ENCODE measurements around the gene SV2C.

The SV2C gene

GRCh38 chr5:76175821-76176403 lies 92.7 kb downstream of the SV2C start:
- Histone ChIP-seq H3K27ac (ENCODE audit: low read depth, low read length) (no peak overlapping the region), H3K9ac (ENCODE audit: low read length in 5 of 5) (no peak overlapping the region), H3K36me3 (ENCODE audit: control insufficient read depth in 5 of 5, insufficient read depth in 5 of 5, low read length in 5 of 5) (no peaks in the 10 kb centered on the region), H3K4me3 (ENCODE audit: low read depth in 1 of 5, low read length in 5 of 5) (no peak overlapping the region), H3K9me3 (ENCODE audit: control insufficient read depth in 5 of 5, low read length in 5 of 5) (no peaks in the 10 kb centered on the region), H3K4me1 (ENCODE audit: control insufficient read depth in 5 of 5, insufficient read depth in 5 of 5, low read length in 5 of 5) (no peaks in the 10 kb centered on the region), H3K27me3 (ENCODE audit: control insufficient read depth in 5 of 5, insufficient read depth in 4 of 5, low read length in 5 of 5) (no peaks in the 10 kb centered on the region)

GRCh38 chr5:76177978-76178377 lies 94.8 kb downstream of the SV2C start:
- H3K9ac ChIP-seq (ENCODE audit: low read length in 5 of 5), result no peak overlapping the region
- H3K4me3 ChIP-seq (ENCODE audit: low read depth in 1 of 5, low read length in 5 of 5), result no peak overlapping the region
- H3K27me3 ChIP-seq (ENCODE audit: control insufficient read depth in 5 of 5, insufficient read depth in 4 of 5, low read length in 5 of 5), result no peaks in the 10 kb centered on the region
- no peaks in the 10 kb centered on the region for H3K36me3 ChIP-seq (ENCODE audit: control insufficient read depth in 5 of 5, insufficient read depth in 5 of 5, low read length in 5 of 5)
- no peaks in the 10 kb centered on the region for H3K9me3 ChIP-seq (ENCODE audit: control insufficient read depth in 5 of 5, low read length in 5 of 5)
- no peaks in the 10 kb centered on the region for H3K4me1 ChIP-seq (ENCODE audit: control insufficient read depth in 5 of 5, insufficient read depth in 5 of 5, low read length in 5 of 5)
- H3K27ac ChIP-seq (ENCODE audit: low read depth, low read length), result no peak overlapping the region

- H3K36me3 ChIP-seq (ENCODE audit: control insufficient read depth in 5 of 5, insufficient read depth in 5 of 5, low read length in 5 of 5), result no peaks in the 10 kb centered on the region
- no peaks in the 10 kb centered on the region for H3K4me1 ChIP-seq (ENCODE audit: control insufficient read depth in 5 of 5, insufficient read depth in 5 of 5, low read length in 5 of 5)
- H3K27me3 ChIP-seq (ENCODE audit: control insufficient read depth in 5 of 5, insufficient read depth in 4 of 5, low read length in 5 of 5), result no peaks in the 10 kb centered on the region
Measured at GRCh38 chr5:76178913-76179312, 95.7 kb downstream of the SV2C start.

DNA sequence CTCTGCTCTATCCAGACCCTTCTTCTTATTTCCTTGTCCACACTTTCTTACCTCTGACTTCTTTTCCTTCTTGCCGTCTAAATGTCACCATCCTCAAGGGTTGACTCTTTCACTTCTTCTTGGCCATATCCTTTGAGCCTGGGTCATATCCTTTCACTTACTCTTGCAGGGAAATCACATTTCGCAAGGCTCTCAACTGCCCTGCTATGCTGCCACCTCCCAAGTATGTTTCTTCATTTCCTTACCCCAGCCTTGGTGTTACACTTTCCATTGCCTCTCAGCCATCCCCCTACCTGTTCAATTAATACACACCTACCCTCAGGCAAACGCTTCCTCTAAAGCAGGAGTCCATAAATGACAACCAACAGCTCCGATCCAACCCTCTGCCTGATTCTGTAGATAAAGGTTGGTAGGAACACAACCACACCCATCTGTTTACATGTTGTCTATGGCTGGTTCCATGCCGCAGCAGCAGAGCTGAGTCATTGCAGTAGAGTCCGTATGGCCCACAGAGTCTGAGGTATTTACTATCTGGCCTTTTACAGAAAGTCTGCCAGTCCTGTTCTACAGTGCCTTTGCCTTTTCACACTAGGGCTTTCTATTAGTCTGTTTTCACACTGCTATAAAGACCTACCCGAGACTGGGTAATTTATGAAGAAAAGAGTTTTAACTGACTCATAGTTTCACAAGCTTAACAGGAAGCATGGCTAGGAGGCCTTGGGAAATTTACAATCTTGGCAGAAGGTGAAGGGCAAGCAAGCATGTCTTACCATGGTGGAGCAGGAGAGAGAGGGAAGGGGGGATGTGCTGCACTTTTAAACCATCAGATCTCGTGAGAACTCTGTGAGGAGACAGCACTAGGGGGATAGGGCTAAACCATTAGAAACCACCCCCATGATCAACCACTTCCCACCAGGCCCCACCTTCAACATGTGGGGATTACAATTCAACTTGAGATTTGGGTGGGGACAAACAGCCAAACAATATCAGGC lies 97.9 kb downstream of the SV2C start:
- Histone ChIP-seq H3K36me3 (ENCODE audit: control insufficient read depth in 5 of 5, insufficient read depth in 5 of 5, low read length in 5 of 5) (no peaks in the 10 kb centered on the region), H3K27ac (ENCODE audit: low read depth, low read length) (no peak overlapping the region), H3K4me3 (ENCODE audit: low read depth in 1 of 5, low read length in 5 of 5) (no peak overlapping the region), H3K9me3 (ENCODE audit: control insufficient read depth in 5 of 5, low read length in 5 of 5) (peaks cover 0 to 4% (median 0%) of the 10 kb centered on the region in 5 donors), H3K9ac (ENCODE audit: low read length in 5 of 5) (no peak overlapping the region), H3K27me3 (ENCODE audit: control insufficient read depth in 5 of 5, insufficient read depth in 4 of 5, low read length in 5 of 5) (no peaks in the 10 kb centered on the region), H3K4me1 (ENCODE audit: control insufficient read depth in 5 of 5, insufficient read depth in 5 of 5, low read length in 5 of 5) (no peaks in the 10 kb centered on the region)

More at GRCh38 chr5:76178913-76179312, 95.7 kb downstream of the SV2C start:
- H3K4me3 ChIP-seq (ENCODE audit: low read depth in 1 of 5, low read length in 5 of 5), result no peak overlapping the region
- H3K9ac ChIP-seq (ENCODE audit: low read length in 5 of 5), result no peak overlapping the region
- no peak overlapping the region for H3K27ac ChIP-seq (ENCODE audit: low read depth, low read length)
- no peaks in the 10 kb centered on the region for H3K9me3 ChIP-seq (ENCODE audit: control insufficient read depth in 5 of 5, low read length in 5 of 5)

DNA sequence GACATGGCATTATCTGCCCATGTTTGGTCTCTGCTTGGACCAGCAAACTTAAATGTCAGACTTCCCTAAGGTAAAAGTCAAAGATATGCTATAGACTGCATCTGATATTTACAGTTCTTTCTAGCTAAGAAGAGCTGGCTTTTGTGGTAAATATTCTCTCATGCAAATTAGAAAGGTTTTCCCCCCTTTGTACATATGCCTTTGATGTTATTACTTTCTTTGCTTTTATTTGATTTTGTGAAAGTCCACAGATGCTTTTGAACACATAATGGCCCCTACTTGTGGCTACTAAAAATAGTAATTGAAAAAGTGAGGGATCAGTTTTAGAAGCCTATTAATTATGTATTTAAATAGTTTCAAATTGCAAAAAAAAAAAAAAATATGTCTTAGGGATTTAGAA lies 104.2 kb downstream of the SV2C start:
- Histone ChIP-seq H3K9ac (ENCODE audit: low read length in 5 of 5) (no peak overlapping the region), H3K4me3 (ENCODE audit: low read depth in 1 of 5, low read length in 5 of 5) (no peak overlapping the region), H3K9me3 (ENCODE audit: control insufficient read depth in 5 of 5, low read length in 5 of 5) (peaks cover 0 to 4% (median 0%) of the 10 kb centered on the region in 5 donors), H3K27ac (ENCODE audit: low read depth, low read length) (no peak overlapping the region), H3K36me3 (ENCODE audit: control insufficient read depth in 5 of 5, insufficient read depth in 5 of 5, low read length in 5 of 5) (no peaks in the 10 kb centered on the region), H3K4me1 (ENCODE audit: control insufficient read depth in 5 of 5, insufficient read depth in 5 of 5, low read length in 5 of 5) (no peaks in the 10 kb centered on the region), H3K27me3 (ENCODE audit: control insufficient read depth in 5 of 5, insufficient read depth in 4 of 5, low read length in 5 of 5) (no peaks in the 10 kb centered on the region)

- Histone ChIP-seq H3K27ac (ENCODE audit: low read depth, low read length) (no peak overlapping the region), H3K4me1 (ENCODE audit: control insufficient read depth in 5 of 5, insufficient read depth in 5 of 5, low read length in 5 of 5) (no peaks in the 10 kb centered on the region), H3K4me3 (ENCODE audit: low read depth in 1 of 5, low read length in 5 of 5) (no peak overlapping the region), H3K9me3 (ENCODE audit: control insufficient read depth in 5 of 5, low read length in 5 of 5) (peaks cover 0 to under 1% (median 0%) of the 10 kb centered on the region in 5 donors), H3K36me3 (ENCODE audit: control insufficient read depth in 5 of 5, insufficient read depth in 5 of 5, low read length in 5 of 5) (no peaks in the 10 kb centered on the region), H3K27me3 (ENCODE audit: control insufficient read depth in 5 of 5, insufficient read depth in 4 of 5, low read length in 5 of 5) (peaks cover 0 to 5% (median 0%) of the 10 kb centered on the region in 5 donors), H3K9ac (ENCODE audit: low read length in 5 of 5) (no peak overlapping the region)
Measured at GRCh38 chr5:76190356-76190755, 107.2 kb downstream of the SV2C start.

- Histone ChIP-seq H3K27me3 (ENCODE audit: control insufficient read depth in 5 of 5, insufficient read depth in 4 of 5, low read length in 5 of 5) (peaks cover 0 to 5% (median 0%) of the 10 kb centered on the region in 5 donors), H3K4me3 (ENCODE audit: low read depth in 1 of 5, low read length in 5 of 5) (no peak overlapping the region), H3K27ac (ENCODE audit: low read depth, low read length) (no peak overlapping the region)
Measured at GRCh38 chr5:76192837-76193236, 109.7 kb downstream of the SV2C start.

GRCh38 chr5:76193635-76194034 lies 110.5 kb downstream of the SV2C start:
- Histone ChIP-seq H3K27me3 (ENCODE audit: control insufficient read depth in 5 of 5, insufficient read depth in 4 of 5, low read length in 5 of 5) (peaks cover 0 to 5% (median 0%) of the 10 kb centered on the region in 5 donors), H3K9me3 (ENCODE audit: control insufficient read depth in 5 of 5, low read length in 5 of 5) (no peaks in the 10 kb centered on the region), H3K4me3 (ENCODE audit: low read depth in 1 of 5, low read length in 5 of 5) (no peak overlapping the region), H3K4me1 (ENCODE audit: control insufficient read depth in 5 of 5, insufficient read depth in 5 of 5, low read length in 5 of 5) (no peaks in the 10 kb centered on the region), H3K9ac (ENCODE audit: low read length in 5 of 5) (no peak overlapping the region), H3K36me3 (ENCODE audit: control insufficient read depth in 5 of 5, insufficient read depth in 5 of 5, low read length in 5 of 5) (no peaks in the 10 kb centered on the region), H3K27ac (ENCODE audit: low read depth, low read length) (no peak overlapping the region)

More at GRCh38 chr5:76192837-76193236, 109.7 kb downstream of the SV2C start:
- no peaks in the 10 kb centered on the region for H3K36me3 ChIP-seq (ENCODE audit: control insufficient read depth in 5 of 5, insufficient read depth in 5 of 5, low read length in 5 of 5)
- H3K9ac ChIP-seq (ENCODE audit: low read length in 5 of 5), result no peak overlapping the region
- no peaks in the 10 kb centered on the region for H3K4me1 ChIP-seq (ENCODE audit: control insufficient read depth in 5 of 5, insufficient read depth in 5 of 5, low read length in 5 of 5)
- H3K9me3 ChIP-seq (ENCODE audit: control insufficient read depth in 5 of 5, low read length in 5 of 5), result no peaks in the 10 kb centered on the region

- H3K9me3 ChIP-seq (ENCODE audit: control insufficient read depth in 5 of 5, low read length in 5 of 5), result no peaks in the 10 kb centered on the region
- H3K27ac ChIP-seq (ENCODE audit: low read depth, low read length), result no peak overlapping the region
- no peak overlapping the region for H3K4me3 ChIP-seq (ENCODE audit: low read depth in 1 of 5, low read length in 5 of 5)
- H3K27me3 ChIP-seq (ENCODE audit: control insufficient read depth in 5 of 5, insufficient read depth in 4 of 5, low read length in 5 of 5), result peaks cover 0 to 5% (median 0%) of the 10 kb centered on the region in 5 donors
- H3K36me3 ChIP-seq (ENCODE audit: control insufficient read depth in 5 of 5, insufficient read depth in 5 of 5, low read length in 5 of 5), result no peaks in the 10 kb centered on the region
- no peak overlapping the region for H3K9ac ChIP-seq (ENCODE audit: low read length in 5 of 5)
- no peaks in the 10 kb centered on the region for H3K4me1 ChIP-seq (ENCODE audit: control insufficient read depth in 5 of 5, insufficient read depth in 5 of 5, low read length in 5 of 5)
Measured at GRCh38 chr5:76194340-76194739, 111.2 kb downstream of the SV2C start.

DNA sequence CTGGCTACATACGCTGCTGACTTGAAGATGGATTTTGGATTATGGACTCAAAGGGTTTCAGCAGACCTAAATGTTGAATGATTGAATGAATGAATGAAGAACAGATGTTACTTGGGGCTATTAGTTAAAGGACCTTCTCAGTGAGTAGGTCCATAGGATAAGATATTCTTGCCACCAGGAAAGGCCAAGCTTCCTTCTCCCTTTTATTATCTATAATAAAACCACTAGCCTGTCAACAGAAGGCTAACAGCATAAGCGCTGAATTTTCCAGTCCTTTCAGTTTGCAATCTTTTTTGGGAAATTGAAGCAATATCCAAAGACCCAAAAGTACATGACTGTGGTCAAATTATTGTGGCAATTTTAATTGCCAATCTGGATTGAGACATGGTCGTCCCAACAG lies 113.3 kb downstream of the SV2C start:
- no peaks in the 10 kb centered on the region for H3K9me3 ChIP-seq (ENCODE audit: control insufficient read depth in 5 of 5, low read length in 5 of 5)
- H3K9ac ChIP-seq (ENCODE audit: low read length in 5 of 5), result no peak overlapping the region
- H3K36me3 ChIP-seq (ENCODE audit: control insufficient read depth in 5 of 5, insufficient read depth in 5 of 5, low read length in 5 of 5), result no peaks in the 10 kb centered on the region
- H3K27ac ChIP-seq (ENCODE audit: low read depth, low read length), result no peak overlapping the region
- peaks cover 0 to 5% (median 0%) of the 10 kb centered on the region in 5 donors for H3K27me3 ChIP-seq (ENCODE audit: control insufficient read depth in 5 of 5, insufficient read depth in 4 of 5, low read length in 5 of 5)
- H3K4me3 ChIP-seq (ENCODE audit: low read depth in 1 of 5, low read length in 5 of 5), result no peak overlapping the region
- H3K4me1 ChIP-seq (ENCODE audit: control insufficient read depth in 5 of 5, insufficient read depth in 5 of 5, low read length in 5 of 5), result no peaks in the 10 kb centered on the region
